Prostate gland (tissue), 2 donors: Measurements from ENCODE around the gene MPPED1. TPM values are rescaled to one million over a fixed set of nuclear protein-coding genes. Genes with fewer than 3 reads are reported as not detected.

Experiments
- DNase-seq: peaks from one replicate; pipeline ENCODE4 v3.0.0-alpha.2; 2019; ENCODE audit warnings: low spot score
- H3K27ac ChIP-seq, 2 donors: fragments of 200-600 bp; sonication (generic); 2 replicates each; pipeline ENCODE4 v1.5.1; 2017 to 2019
- H3K27me3 ChIP-seq: fragments of 200-600 bp; sonication (generic); replicated peaks from 2 replicates; pipeline ENCODE4 v1.5.1; 2019; ENCODE audit not compliant: insufficient read depth
- H3K36me3 ChIP-seq, 2 donors: fragments of 200-600 bp; sonication (generic); 1 replicate in 1 of 2; 2 replicates in 1 of 2; pipeline versions ENCODE4 v1.5.1 to v1.8.1; 2017 to 2019
- H3K4me1 ChIP-seq: fragments of 200-600 bp; sonication (generic); replicated peaks from 2 replicates; pipeline ENCODE4 v1.5.1; 2019
- H3K4me3 ChIP-seq, 2 donors: fragments of 200-600 bp; sonication (generic); 2 replicates each; pipeline ENCODE4 v1.5.1; 2017 to 2019
- H3K9me3 ChIP-seq: fragments of 200-600 bp; sonication (generic); 2 replicates; pipeline ENCODE4 v1.5.1; 2017
- CTCF ChIP-seq, 4 experiments: fragments of 200-600 bp in 2 of 4; fragments of 450-650 bp in 2 of 4; sonication (generic) in 2 of 4; IDR thresholded peaks; 1 replicate in 3 of 4; 2 replicates in 1 of 4; pipeline ENCODE4 v1.5.1; 2016 to 2019; ENCODE audit warnings: antibody characterized with exemption in 4 of 4, mild to moderate bottlenecking in 2 of 4, moderate library complexity in 2 of 4
- POLR2A ChIP-seq: fragments of 450-650 bp; IDR thresholded peaks from one replicate; pipeline ENCODE4 v1.6.1; 2016; ENCODE audit warnings: antibody characterized with exemption, mild to moderate bottlenecking
- POLR2AphosphoS5 ChIP-seq: sonication (generic); formaldehyde crosslinking; IDR thresholded peaks from one replicate; pipeline ENCODE4 v1.6.1; 2017; ENCODE audit warnings: antibody characterized with exemption
- WGBS: methylation state at CpG from one replicate; pipeline ENCODE4 v1.1.5; 2018; 5-methylcytosine and 5-hydroxymethylcytosine counted together
- intact Hi-C: fragments of 100-400 bp; cut with DNase I; formaldehyde crosslinking; loops from one replicate; pipeline ENCODE4 v1.14.2; 2022
- total RNA-seq, 2 donors: library from RNA; depleted of rRNA; stranded (reverse); fragments of >200 nt; gene quantifications; one replicate each; pipeline ENCODE4 v1.1.0, GENCODE V29; 2016

MPPED1 gene
- total RNA-seq, 2 donors from 2014 or later, result 0.77 to 6.4 TPM

GRCh38 chr22:43391306-43391705 lies 20.5 kb upstream of the MPPED1 start:
- WGBS, result 84% methylated on average over 3 of the region's 3 CpGs
- intact Hi-C loops, result no loop called here

GRCh38 chr22:43392385-43392989 lies 19.3 kb upstream of the MPPED1 start:
- no peaks in the 10 kb centered on the region for H3K4me1 ChIP-seq
- no peak for TF ChIP-seq POLR2AphosphoS5
- TF ChIP-seq CTCF (IDR thresholded peaks at IDR 0.05), result no peak
- TF ChIP-seq POLR2A, result no peak
- no peak overlapping the region for H3K4me3 ChIP-seq
- WGBS, result 90% methylated on average over 9 of the region's 9 CpGs
- intact Hi-C loops, result no loop called here
- H3K27me3 ChIP-seq, result no peaks in the 10 kb centered on the region
- DNase-seq, result no peak
- H3K27ac ChIP-seq, result no peak overlapping the region
- H3K9me3 ChIP-seq, result no peaks in the 10 kb centered on the region
- no peaks in the 10 kb centered on the region for H3K36me3 ChIP-seq

More at GRCh38 chr22:43391306-43391705, 20.5 kb upstream of the MPPED1 start:
- H3K27me3 ChIP-seq, result no peaks in the 10 kb centered on the region
- no peaks in the 10 kb centered on the region for H3K9me3 ChIP-seq
- no peak overlapping the region for H3K27ac ChIP-seq
- H3K4me3 ChIP-seq, result no peak overlapping the region
- no peaks in the 10 kb centered on the region for H3K4me1 ChIP-seq
- no peaks in the 10 kb centered on the region for H3K36me3 ChIP-seq
- DNase-seq, result no peak
- TF ChIP-seq POLR2A, result no peak
- TF ChIP-seq POLR2AphosphoS5, result no peak
- TF ChIP-seq CTCF (IDR thresholded peaks at IDR 0.05), result no peak

GRCh38 chr22:43393132-43393843 lies 18.5 kb upstream of the MPPED1 start:
- H3K27me3 ChIP-seq, result no peaks in the 10 kb centered on the region
- no peak overlapping the region for H3K27ac ChIP-seq
- no peaks in the 10 kb centered on the region for H3K36me3 ChIP-seq
- WGBS, result 47% methylated on average over 14 of the region's 14 CpGs
- no peak overlapping the region for H3K4me3 ChIP-seq
- H3K9me3 ChIP-seq, result no peaks in the 10 kb centered on the region
- intact Hi-C loops, result no loop called here
- H3K4me1 ChIP-seq, result no peaks in the 10 kb centered on the region
- DNase-seq, result no peak
- no peak for TF ChIP-seq POLR2A
- no peak for TF ChIP-seq CTCF (IDR thresholded peaks at IDR 0.05)
- TF ChIP-seq POLR2AphosphoS5, result no peak

GRCh38 chr22:43393844-43394474 lies 17.9 kb upstream of the MPPED1 start:
- Histone ChIP-seq H3K9me3 (no peaks in the 10 kb centered on the region), H3K36me3 (no peaks in the 10 kb centered on the region), H3K4me3 (no peak overlapping the region), H3K27ac (no peak overlapping the region), H3K4me1 (no peaks in the 10 kb centered on the region), H3K27me3 (no peaks in the 10 kb centered on the region)
- DNase-seq, result no peak
- 98% methylated on average over 4 of the region's 4 CpGs for WGBS
- intact Hi-C loops, result no loop called here
- TF ChIP-seq POLR2A (no peak), POLR2AphosphoS5 (no peak), CTCF (IDR thresholded peaks at IDR 0.05) (no peak)
